HEK293 (cell line): ENCODE results near the gene TSHZ3.

Source experiments
- PRDM6 ChIP-seq: fragments of 450-650 bp; formaldehyde crosslinking; IDR thresholded peaks from 2 replicates; pipeline ENCODE4 v1.5.1; 2017; ENCODE audit warnings: missing biosample characterization, missing genetic modification characterization
- ZNF670 ChIP-seq: fragments of 450-650 bp; formaldehyde crosslinking; IDR thresholded peaks from 2 replicates; pipeline ENCODE4 v1.5.1; 2016; ENCODE audit warnings: missing biosample characterization, missing genetic modification characterization, low read depth

GRCh38 chr19:31389874-31390273 is 40.6 kb upstream of the TSHZ3 start:
- TF ChIP-seq PRDM6 (tag by site-specific recombination) (no peak), ZNF670 (no peak)
